ENCODE results near the gene KRT9. TPM values are rescaled to one million over a fixed set of nuclear protein-coding genes. Genes with fewer than 3 reads are reported as not detected.
"Not testable (repeated sequence)": the region's sequence is repeated elsewhere in the genome, so short reads cannot be mapped to it uniquely, and the experiment has no call there.

The KRT9 gene
- total RNA-seq, 5 donors from 2014 or later (not counting 1 experiment from before 2014, with no cell fraction given), result not detected

DNA sequence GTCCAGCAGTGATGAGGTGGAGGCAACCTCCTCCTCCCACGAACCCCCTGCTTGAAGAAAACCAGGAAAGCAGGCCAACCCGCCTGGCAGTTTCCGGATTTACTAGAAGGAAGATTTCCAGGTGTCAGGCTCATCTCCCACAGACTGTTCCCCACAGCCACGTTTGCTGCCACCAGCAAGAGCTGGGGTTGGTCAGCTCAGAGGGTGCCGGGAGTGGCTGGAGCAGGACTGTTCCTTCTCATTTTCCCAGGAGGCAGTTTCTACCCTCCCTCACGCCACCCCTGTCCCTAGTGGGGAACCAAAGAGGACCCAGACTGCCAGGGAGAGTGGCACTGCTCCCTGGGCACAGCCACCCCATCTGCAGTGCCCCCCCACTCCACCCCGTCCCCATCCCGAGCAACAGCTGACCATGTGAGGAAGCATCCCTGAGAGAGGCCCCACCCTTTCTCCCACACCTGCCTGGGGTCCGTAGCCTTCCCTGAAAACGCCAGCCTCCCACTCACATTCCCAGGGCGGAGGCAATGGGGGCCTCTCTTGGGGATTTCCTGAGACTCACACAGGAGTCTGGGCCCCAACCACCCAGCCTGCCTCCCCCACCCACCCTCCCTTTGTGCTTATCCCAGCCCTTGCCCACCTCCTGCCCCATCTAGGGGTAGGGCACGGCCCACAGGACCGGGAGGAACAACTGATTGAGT is 46.6 kb upstream of the KRT9 start:
- DNase-seq (no peak), ATAC-seq (replicated peaks in 1 of 4) (no peak)
- H3K27ac Mint-ChIP-seq, result no peak overlapping the region
- WGBS (ENCODE audit: insufficient coverage), result 77% methylated on average over 7 of the region's 13 CpGs
- H3K27me3 Mint-ChIP-seq, result peaks cover 4 to 26% of the 10 kb centered on the region in 2 donors
- H3K27ac ChIP-seq (ENCODE audit: low read length), result no peak overlapping the region
- no peaks in the 10 kb centered on the region for H3K36me3 ChIP-seq (ENCODE audit: control insufficient read depth in 2 of 2, extremely low read depth in 1 of 2, insufficient read depth in 1 of 2, low read length in 1 of 2)
- no peaks in the 10 kb centered on the region for H3K9me3 ChIP-seq
- no peaks in the 10 kb centered on the region for H3K4me1 ChIP-seq (ENCODE audit: control insufficient read depth in 1 of 2, extremely low read depth in 1 of 2, insufficient read depth in 2 of 2, low read length in 2 of 2)
- peaks cover 0 to 32% of the 10 kb centered on the region in 2 experiments for H3K27me3 ChIP-seq (replicated peaks in 1 of 2; ENCODE audit: control insufficient read depth in 2 of 2, extremely low read depth in 1 of 2, insufficient read depth in 2 of 2, low read length in 1 of 2)
- CTCF ChIA-PET, result no interaction called here
- H3K36me3 Mint-ChIP-seq, result no peaks in the 10 kb centered on the region
- no peaks in the 10 kb centered on the region for H3K4me1 Mint-ChIP-seq
- no peaks in the 10 kb centered on the region for H3K9me3 Mint-ChIP-seq
- H3K4me3 Mint-ChIP-seq, result no peak overlapping the region
- POLR2A ChIA-PET, result no interaction called here
- H3K4me3 ChIP-seq (ENCODE audit: control insufficient read depth in 1 of 2, extremely low read depth in 1 of 2, low read length in 1 of 2), result no peak overlapping the region

DNA sequence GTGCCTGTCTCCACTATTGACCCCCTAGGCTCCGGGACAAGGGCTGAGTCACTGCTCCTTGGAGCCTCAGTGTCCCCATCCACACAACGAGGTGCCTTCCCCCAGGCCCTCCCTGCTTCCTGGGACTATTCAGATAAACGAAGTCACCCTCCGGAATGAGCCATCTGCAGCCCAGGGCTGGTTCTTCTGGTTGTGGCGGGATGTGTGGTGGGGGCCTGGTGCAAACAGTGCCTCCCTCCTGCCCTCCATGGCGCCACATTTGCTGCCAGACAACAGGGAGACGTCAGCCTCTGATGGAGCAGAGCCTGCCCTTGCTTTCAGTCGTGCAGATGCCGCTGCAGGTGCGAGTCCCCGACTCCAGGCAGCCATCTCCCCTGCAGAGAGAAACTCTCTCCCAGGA is 45.8 kb upstream of the KRT9 start:
- no peak overlapping the region for H3K4me3 ChIP-seq (ENCODE audit: control insufficient read depth in 1 of 2, extremely low read depth in 1 of 2, low read length in 1 of 2)
- no peak for DNase-seq
- 81% methylated on average over 8 of the region's 11 CpGs for WGBS (ENCODE audit: insufficient coverage)
- H3K36me3 ChIP-seq (ENCODE audit: control insufficient read depth in 2 of 2, extremely low read depth in 1 of 2, insufficient read depth in 1 of 2, low read length in 1 of 2), result no peaks in the 10 kb centered on the region
- no peaks in the 10 kb centered on the region for H3K4me1 ChIP-seq (ENCODE audit: control insufficient read depth in 1 of 2, extremely low read depth in 1 of 2, insufficient read depth in 2 of 2, low read length in 2 of 2)
- ChIA-PET POLR2A (no interaction called here), CTCF (no interaction called here)
- Mint-ChIP-seq H3K4me1 (no peaks in the 10 kb centered on the region), H3K27me3 (peaks cover 7 to 28% of the 10 kb centered on the region in 2 donors), H3K4me3 (no peak overlapping the region), H3K36me3 (no peaks in the 10 kb centered on the region), H3K27ac (no peak overlapping the region), H3K9me3 (no peaks in the 10 kb centered on the region)
- H3K27ac ChIP-seq (ENCODE audit: low read length), result no peak overlapping the region
- no peak for ATAC-seq (replicated peaks in 1 of 4)
- H3K27me3 ChIP-seq (replicated peaks in 1 of 2; ENCODE audit: control insufficient read depth in 2 of 2, extremely low read depth in 1 of 2, insufficient read depth in 2 of 2, low read length in 1 of 2), result peaks cover 0 to 31% of the 10 kb centered on the region in 2 experiments
- no peaks in the 10 kb centered on the region for H3K9me3 ChIP-seq

DNA sequence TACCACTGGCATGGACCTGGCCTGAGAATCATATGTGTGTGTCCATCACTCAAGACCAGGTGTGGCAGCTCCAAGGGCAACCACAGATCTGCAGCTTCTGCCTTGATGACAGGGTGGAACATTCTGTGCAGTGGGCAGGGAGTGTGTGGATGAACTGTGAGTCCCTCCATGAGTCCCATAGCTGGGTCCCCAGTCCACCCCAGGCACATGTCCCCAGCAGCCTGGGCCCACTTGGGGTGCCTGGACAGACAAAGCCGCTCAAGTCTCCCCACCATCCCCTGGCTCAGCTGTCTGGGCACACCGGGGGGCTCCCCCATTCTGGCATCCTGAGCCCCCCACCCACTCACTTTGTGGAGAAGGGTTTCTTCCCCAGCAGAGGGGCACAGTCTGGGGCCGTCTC is 45.3 kb upstream of the KRT9 start:
- no peaks in the 10 kb centered on the region for H3K4me1 Mint-ChIP-seq
- peaks cover 0 to 34% of the 10 kb centered on the region in 2 experiments for H3K27me3 ChIP-seq (replicated peaks in 1 of 2; ENCODE audit: control insufficient read depth in 2 of 2, extremely low read depth in 1 of 2, insufficient read depth in 2 of 2, low read length in 1 of 2)
- no peak overlapping the region for H3K4me3 ChIP-seq (ENCODE audit: control insufficient read depth in 1 of 2, extremely low read depth in 1 of 2, low read length in 1 of 2)
- no peaks in the 10 kb centered on the region for H3K4me1 ChIP-seq (ENCODE audit: control insufficient read depth in 1 of 2, extremely low read depth in 1 of 2, insufficient read depth in 2 of 2, low read length in 2 of 2)
- no peaks in the 10 kb centered on the region for H3K9me3 Mint-ChIP-seq
- no peak overlapping the region for H3K27ac Mint-ChIP-seq
- WGBS (ENCODE audit: insufficient coverage), result no CpG with 5 or more reads among the region's 3 CpGs
- no peaks in the 10 kb centered on the region for H3K9me3 ChIP-seq
- no peak overlapping the region for H3K4me3 Mint-ChIP-seq
- H3K36me3 ChIP-seq (ENCODE audit: control insufficient read depth in 2 of 2, extremely low read depth in 1 of 2, insufficient read depth in 1 of 2, low read length in 1 of 2), result no peaks in the 10 kb centered on the region
- CTCF ChIA-PET, result no interaction called here
- DNase-seq, result no peak
- POLR2A ChIA-PET, result no interaction called here
- no peaks in the 10 kb centered on the region for H3K36me3 Mint-ChIP-seq
- peaks cover 7 to 29% of the 10 kb centered on the region in 2 donors for H3K27me3 Mint-ChIP-seq
- no peak for ATAC-seq (replicated peaks in 1 of 4)
- H3K27ac ChIP-seq (ENCODE audit: low read length), result no peak overlapping the region

DNA sequence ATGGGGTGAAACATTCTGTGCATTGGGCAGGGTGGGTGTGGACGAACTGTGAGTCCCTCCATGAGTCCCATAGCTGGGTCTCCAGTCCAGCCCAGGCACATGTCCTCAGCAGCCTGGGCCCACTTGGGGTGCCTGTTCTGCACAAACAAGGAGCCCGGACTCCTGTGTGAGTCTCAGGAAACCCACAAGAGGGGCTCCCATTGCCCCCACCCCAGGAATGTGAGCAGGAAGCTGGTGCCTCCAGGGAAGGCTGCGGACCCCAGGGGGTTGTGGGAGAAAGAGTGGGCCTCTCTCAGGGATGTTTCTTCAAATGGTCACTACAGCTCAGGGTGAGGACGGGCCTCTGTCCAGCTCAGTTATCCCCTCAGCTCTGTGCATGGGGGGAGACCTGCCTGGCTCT is 44.6 kb upstream of the KRT9 start:
- H3K4me1 ChIP-seq (ENCODE audit: control insufficient read depth in 1 of 2, extremely low read depth in 1 of 2, insufficient read depth in 2 of 2, low read length in 2 of 2); CTCF ChIA-PET; H3K4me3 Mint-ChIP-seq; H3K27ac ChIP-seq (ENCODE audit: low read length); H3K36me3 ChIP-seq (ENCODE audit: control insufficient read depth in 2 of 2, extremely low read depth in 1 of 2, insufficient read depth in 1 of 2, low read length in 1 of 2); H3K36me3 Mint-ChIP-seq; ATAC-seq (replicated peaks in 1 of 4); H3K9me3 ChIP-seq; DNase-seq; H3K4me1 Mint-ChIP-seq; H3K9me3 Mint-ChIP-seq; H3K4me3 ChIP-seq (ENCODE audit: control insufficient read depth in 1 of 2, extremely low read depth in 1 of 2, low read length in 1 of 2); H3K27ac Mint-ChIP-seq; POLR2A ChIA-PET: not testable (repeated sequence)
- WGBS (ENCODE audit: insufficient coverage), result 27% methylated on average over 1 of the region's 4 CpGs
- H3K27me3 Mint-ChIP-seq, result peaks cover 7 to 31% of the 10 kb centered on the region in 2 donors
- H3K27me3 ChIP-seq (replicated peaks in 1 of 2; ENCODE audit: control insufficient read depth in 2 of 2, extremely low read depth in 1 of 2, insufficient read depth in 2 of 2, low read length in 1 of 2), result peaks cover 0 to 34% of the 10 kb centered on the region in 2 experiments

DNA sequence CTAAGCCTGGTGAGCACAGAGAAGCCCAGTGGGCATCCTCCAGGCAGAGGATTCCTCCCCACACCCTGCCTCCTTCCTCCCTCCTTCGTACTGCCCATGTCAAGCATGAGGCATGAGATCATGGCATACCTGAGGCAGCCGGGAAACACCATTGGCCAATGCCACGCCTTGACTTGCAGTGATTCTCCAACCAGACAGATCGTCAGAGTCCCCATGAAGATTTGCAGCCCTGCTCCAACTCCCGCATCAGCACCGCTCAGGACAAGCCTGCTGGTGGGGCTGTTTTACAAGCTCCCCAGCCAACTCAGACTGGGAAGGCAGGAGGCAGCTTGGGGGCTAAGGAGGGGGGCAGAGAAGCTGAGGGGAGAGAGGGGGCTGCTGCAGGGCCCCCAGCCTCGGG is 43.6 kb upstream of the KRT9 start:
- Mint-ChIP-seq H3K36me3 (no peaks in the 10 kb centered on the region), H3K27ac (no peak overlapping the region), H3K4me3 (no peak overlapping the region), H3K9me3 (no peaks in the 10 kb centered on the region), H3K4me1 (no peaks in the 10 kb centered on the region), H3K27me3 (peaks cover 7 to 33% of the 10 kb centered on the region in 2 donors)
- no peaks in the 10 kb centered on the region for H3K36me3 ChIP-seq (ENCODE audit: control insufficient read depth in 2 of 2, extremely low read depth in 1 of 2, insufficient read depth in 1 of 2, low read length in 1 of 2)
- no peak overlapping the region for H3K27ac ChIP-seq (ENCODE audit: low read length)
- peaks cover 0 to 41% of the 10 kb centered on the region in 2 experiments for H3K27me3 ChIP-seq (replicated peaks in 1 of 2; ENCODE audit: control insufficient read depth in 2 of 2, extremely low read depth in 1 of 2, insufficient read depth in 2 of 2, low read length in 1 of 2)
- H3K4me1 ChIP-seq (ENCODE audit: control insufficient read depth in 1 of 2, extremely low read depth in 1 of 2, insufficient read depth in 2 of 2, low read length in 2 of 2), result no peaks in the 10 kb centered on the region
- ChIA-PET POLR2A (no interaction called here), CTCF (no interaction called here)
- H3K9me3 ChIP-seq, result no peaks in the 10 kb centered on the region
- no peak for DNase-seq
- WGBS (ENCODE audit: insufficient coverage), result 67% methylated on average over 6 of the region's 7 CpGs
- H3K4me3 ChIP-seq (ENCODE audit: control insufficient read depth in 1 of 2, extremely low read depth in 1 of 2, low read length in 1 of 2), result no peak overlapping the region
- ATAC-seq (replicated peaks in 1 of 4), result no peak

GRCh38 chr17:41614767-41615166 is 42.9 kb upstream of the KRT9 start:
- WGBS (ENCODE audit: insufficient coverage), result 51% methylated on average over 7 of the region's 9 CpGs
- H3K4me3 Mint-ChIP-seq; H3K27ac Mint-ChIP-seq; H3K27ac ChIP-seq (ENCODE audit: low read length); H3K4me3 ChIP-seq (ENCODE audit: control insufficient read depth in 1 of 2, extremely low read depth in 1 of 2, low read length in 1 of 2); POLR2A ChIA-PET; H3K9me3 ChIP-seq; H3K36me3 ChIP-seq (ENCODE audit: control insufficient read depth in 2 of 2, extremely low read depth in 1 of 2, insufficient read depth in 1 of 2, low read length in 1 of 2); H3K9me3 Mint-ChIP-seq; DNase-seq; CTCF ChIA-PET; H3K4me1 Mint-ChIP-seq; H3K36me3 Mint-ChIP-seq; H3K4me1 ChIP-seq (ENCODE audit: control insufficient read depth in 1 of 2, extremely low read depth in 1 of 2, insufficient read depth in 2 of 2, low read length in 2 of 2); ATAC-seq (replicated peaks in 1 of 4): not testable (repeated sequence)
- peaks cover 10 to 34% of the 10 kb centered on the region in 2 donors for H3K27me3 Mint-ChIP-seq
- H3K27me3 ChIP-seq (replicated peaks in 1 of 2; ENCODE audit: control insufficient read depth in 2 of 2, extremely low read depth in 1 of 2, insufficient read depth in 2 of 2, low read length in 1 of 2), result peaks cover 0 to 43% of the 10 kb centered on the region in 2 experiments

DNA sequence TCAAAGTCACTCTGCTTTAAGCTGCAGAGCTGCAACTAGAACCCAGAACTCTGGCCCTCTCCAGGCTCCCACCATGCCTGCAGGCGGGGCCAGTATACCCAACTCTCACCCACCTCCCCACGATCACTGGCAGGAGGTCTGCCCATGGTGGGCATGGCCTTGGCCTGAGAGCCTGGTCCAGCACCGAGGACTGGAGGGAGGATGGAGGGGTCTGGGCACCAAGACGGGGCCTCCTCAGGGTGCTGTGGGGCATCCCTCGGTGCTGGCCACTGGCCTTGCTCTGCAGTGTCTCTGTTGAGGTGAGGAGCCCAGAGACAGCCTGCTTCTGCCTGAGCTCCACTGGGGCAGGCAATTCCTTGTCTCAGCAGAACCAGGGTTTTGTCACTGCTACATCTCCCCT is 42.2 kb upstream of the KRT9 start:
- H3K4me3 Mint-ChIP-seq, result no peak overlapping the region
- no peaks in the 10 kb centered on the region for H3K4me1 Mint-ChIP-seq
- Histone ChIP-seq H3K4me1 (ENCODE audit: control insufficient read depth in 1 of 2, extremely low read depth in 1 of 2, insufficient read depth in 2 of 2, low read length in 2 of 2) (no peaks in the 10 kb centered on the region), H3K4me3 (ENCODE audit: control insufficient read depth in 1 of 2, extremely low read depth in 1 of 2, low read length in 1 of 2) (no peak overlapping the region), H3K27me3 (replicated peaks in 1 of 2; ENCODE audit: control insufficient read depth in 2 of 2, extremely low read depth in 1 of 2, insufficient read depth in 2 of 2, low read length in 1 of 2) (peaks cover 0 to 44% of the 10 kb centered on the region in 2 experiments), H3K27ac (ENCODE audit: low read length) (no peak overlapping the region), H3K9me3 (no peaks in the 10 kb centered on the region), H3K36me3 (ENCODE audit: control insufficient read depth in 2 of 2, extremely low read depth in 1 of 2, insufficient read depth in 1 of 2, low read length in 1 of 2) (no peaks in the 10 kb centered on the region)
- DNase-seq (no peak), ATAC-seq (replicated peaks in 1 of 4) (no peak)
- H3K27ac Mint-ChIP-seq, result no peak overlapping the region
- H3K9me3 Mint-ChIP-seq, result no peaks in the 10 kb centered on the region
- CTCF ChIA-PET, result interaction anchor here in 1 of 2 donors (0.6 kb wide), 1 partner anchor 34 kb away, joined by 4 read pairs; no protein-coding TSS in a partner anchor
- POLR2A ChIA-PET, result no interaction called here
- H3K36me3 Mint-ChIP-seq, result no peaks in the 10 kb centered on the region
- WGBS (ENCODE audit: insufficient coverage), result 64% methylated on average over 3 of the region's 5 CpGs
- H3K27me3 Mint-ChIP-seq, result peaks cover 15 to 35% of the 10 kb centered on the region in 2 donors

Data from T-cell (primary cell).